PFSK-1 (cell line): ENCODE results near the gene CREB3L2.

ENCODE experiments used
- FOXP2 ChIP-seq: optimal IDR thresholded peaks from 2 replicates; pipeline ENCODE3; 2011; ENCODE audit warnings: borderline replicate concordance, control low read depth, inconsistent platforms; ENCODE audit not compliant: insufficient read depth; ENCODE audit errors: extremely low read length, extremely low read depth
- POLR2AphosphoS5 ChIP-seq: IDR thresholded peaks from 2 replicates; pipeline ENCODE4 v1.6.1; 2012; ENCODE audit warnings: low read depth, mild to moderate bottlenecking, control low read depth, low read length, moderate library complexity
- REST ChIP-seq, 2 experiments: IDR thresholded peaks; 2 replicates each; pipeline versions ENCODE4 v1.6.1 to v1.8.0; 2011 to 2012; ENCODE audit warnings: low read depth in 2 of 2, low read length in 2 of 2, control low read depth in 1 of 2, inconsistent platforms in 1 of 2, mild to moderate bottlenecking in 1 of 2, moderate library complexity in 1 of 2; ENCODE audit not compliant: insufficient read depth in 1 of 2
- SIN3A ChIP-seq: IDR thresholded peaks from 2 replicates; pipeline ENCODE4 v1.6.1; 2012; ENCODE audit warnings: mild to moderate bottlenecking, low read length, moderate library complexity, borderline replicate concordance; ENCODE audit not compliant: insufficient read depth
- TAF1 ChIP-seq: IDR thresholded peaks from 2 replicates; pipeline ENCODE4 v1.6.1; 2012; ENCODE audit warnings: low read length, control low read depth, borderline replicate concordance; ENCODE audit not compliant: insufficient read depth

The CREB3L2 gene

GRCh38 chr7:137962875-137963507 is 38.9 kb downstream of the CREB3L2 start:
- TF ChIP-seq SIN3A (no peak), TAF1 (no peak), POLR2AphosphoS5 (no peak), REST (IDR thresholded peaks at IDR 0.05; ENCODE audit: insufficient read depth in 1 of 2, low read depth in 2 of 2, low read length in 2 of 2) (no peak), FOXP2 (no peak)

DNA sequence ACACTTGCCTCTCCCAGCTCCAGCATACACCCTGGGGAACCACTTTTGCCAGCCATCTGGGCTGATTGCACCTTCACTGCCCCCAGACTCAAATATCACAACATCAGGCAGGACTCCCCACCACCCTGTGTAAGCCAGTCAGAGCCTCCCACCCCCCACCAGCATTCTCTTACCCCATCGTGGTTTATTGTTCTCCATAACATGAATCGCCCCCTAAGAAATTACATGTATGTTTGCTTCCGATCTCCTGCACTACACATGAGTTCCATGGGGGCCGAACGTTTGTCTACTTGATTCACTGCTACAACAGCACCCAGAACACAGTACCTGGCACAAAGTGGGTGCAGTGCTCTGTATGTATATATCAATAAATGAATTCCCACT is 39.4 kb downstream of the CREB3L2 start:
- no peak for TF ChIP-seq TAF1
- TF ChIP-seq POLR2AphosphoS5: no peak
- TF ChIP-seq SIN3A: no peak
- TF ChIP-seq FOXP2: no peak
- no peak for TF ChIP-seq REST (IDR thresholded peaks at IDR 0.05; ENCODE audit: insufficient read depth in 1 of 2, low read depth in 2 of 2, low read length in 2 of 2)

DNA sequence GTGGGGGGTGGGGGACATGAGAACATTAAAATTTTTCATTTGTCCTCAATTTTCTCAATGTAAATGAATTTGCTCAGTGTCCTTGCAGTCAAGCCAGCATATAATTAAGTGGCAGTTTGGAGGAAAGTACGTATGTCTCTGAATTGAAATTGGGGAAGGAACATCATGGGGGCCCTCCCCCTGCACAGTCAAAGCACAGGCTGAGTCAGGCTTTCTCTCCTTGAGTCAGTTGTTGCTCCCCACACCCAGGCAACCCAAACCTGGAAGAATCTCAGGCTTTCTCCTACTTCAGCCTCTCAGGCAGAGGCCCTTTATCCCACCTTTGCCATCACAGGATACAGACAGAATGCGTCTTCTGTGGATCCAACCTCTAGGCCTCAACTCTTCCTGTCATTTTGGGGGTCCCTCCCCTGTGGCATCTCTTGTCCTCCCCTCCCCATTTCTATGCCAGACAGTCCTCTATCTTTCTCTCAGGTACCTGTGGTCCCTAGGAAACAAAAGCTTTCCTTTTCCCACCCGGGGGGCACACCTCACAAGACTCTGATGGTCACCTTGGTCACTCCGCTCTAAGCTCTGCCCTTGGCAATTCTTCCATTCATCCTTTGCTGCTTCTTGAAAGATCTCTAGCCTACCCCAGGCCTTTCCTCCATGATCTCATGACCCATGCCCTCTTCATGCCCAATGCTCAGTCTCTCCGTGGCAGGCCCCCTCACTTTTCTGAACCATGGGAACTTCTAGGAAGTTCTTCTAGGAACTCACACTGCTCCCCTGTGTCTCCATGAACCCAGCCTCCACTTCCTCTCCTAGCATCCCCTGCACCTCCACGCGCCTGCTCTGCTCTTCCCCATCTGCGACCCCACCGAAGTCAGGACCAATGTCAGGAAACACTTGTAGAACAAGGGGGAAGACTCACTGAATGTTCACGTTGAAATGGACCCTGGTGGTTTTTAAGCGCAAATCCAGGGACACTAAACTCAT is 40.4 kb downstream of the CREB3L2 start:
- TF ChIP-seq REST (IDR thresholded peaks at IDR 0.05; ENCODE audit: insufficient read depth in 1 of 2, low read depth in 2 of 2, low read length in 2 of 2) (no peak), TAF1 (no peak), FOXP2 (no peak), POLR2AphosphoS5 (no peak), SIN3A (no peak)

- TF ChIP-seq SIN3A: no peak
- no peak for TF ChIP-seq TAF1
- no peak for TF ChIP-seq POLR2AphosphoS5
- TF ChIP-seq REST (IDR thresholded peaks at IDR 0.05; ENCODE audit: insufficient read depth in 1 of 2, low read depth in 2 of 2, low read length in 2 of 2): no peak
- TF ChIP-seq FOXP2: no peak
Measured at GRCh38 chr7:137960020-137960419, 41.9 kb downstream of the CREB3L2 start.
